AML-193 (cell line): ENCODE results near the gene CHRNE.

ENCODE experiments used
- DNase-seq, 2 experiments: peaks; one replicate each; lab custom pipeline; 2025; lab: John Stamatoyannopoulos, UW

CHRNE gene

DNA sequence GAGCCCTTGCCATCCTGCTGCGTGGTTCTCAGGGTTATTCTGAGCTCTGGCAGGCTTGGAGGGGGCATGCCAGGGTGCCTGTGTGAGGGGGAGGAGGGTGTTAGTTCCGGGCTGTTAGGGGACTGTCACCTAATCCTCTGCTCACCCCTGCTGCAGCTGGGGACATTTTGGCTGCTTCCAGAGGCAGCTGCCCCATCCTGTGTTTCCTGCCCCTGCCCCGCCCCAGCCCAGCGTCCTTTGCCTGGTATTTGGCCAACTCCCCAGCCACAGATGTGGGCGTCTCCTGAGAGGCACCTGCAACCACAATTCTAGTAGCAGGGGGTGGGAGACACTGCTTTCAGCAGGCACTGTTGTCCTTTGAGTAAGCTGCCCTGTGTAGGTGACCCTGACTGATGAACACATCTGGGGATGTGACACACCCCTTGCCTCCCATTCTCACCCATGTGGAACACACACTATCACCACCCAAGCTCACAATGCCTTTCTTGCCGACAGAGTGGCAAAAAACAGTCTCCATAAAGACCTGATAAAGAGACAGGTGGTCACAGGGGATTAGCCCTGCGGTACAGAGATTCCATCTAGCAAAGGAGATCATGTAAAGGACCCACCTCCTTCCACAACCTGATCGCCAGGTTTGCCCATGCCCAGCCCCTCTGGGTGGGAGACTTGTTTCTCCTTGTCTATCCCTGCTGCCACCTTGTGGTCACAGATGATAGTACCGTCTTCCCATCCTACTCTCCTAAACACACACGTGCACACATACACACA lies at the start of gene CHRNE:
TSS of gene CHRNE (minus strand) at position 48 of the 768 bp plus-strand sequence. CDS start at position 13, 35 bp downstream.
- peak; percentile 11 to 15 for DNase-seq

DNA sequence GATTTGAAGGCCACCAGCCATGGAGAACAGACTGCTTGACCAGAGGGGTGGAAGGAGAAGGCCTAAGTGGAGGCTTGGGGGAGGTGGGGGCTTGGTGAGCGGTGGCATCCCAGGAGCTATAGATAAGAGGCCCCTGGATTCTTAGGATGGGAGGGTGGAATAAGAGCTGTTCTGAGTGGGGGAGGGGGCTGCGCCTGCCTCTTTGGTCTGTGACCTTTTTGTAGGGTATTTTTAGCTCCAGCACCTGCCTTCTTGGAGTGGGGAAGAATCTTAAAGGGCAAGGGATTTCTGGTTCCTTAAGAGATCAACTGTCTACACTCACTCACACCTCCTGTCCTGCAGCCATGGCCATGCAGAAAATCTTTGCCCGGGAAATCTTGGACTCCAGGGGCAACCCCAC lies 48.6 kb upstream of the CHRNE start:
- DNase-seq = no peak

DNA sequence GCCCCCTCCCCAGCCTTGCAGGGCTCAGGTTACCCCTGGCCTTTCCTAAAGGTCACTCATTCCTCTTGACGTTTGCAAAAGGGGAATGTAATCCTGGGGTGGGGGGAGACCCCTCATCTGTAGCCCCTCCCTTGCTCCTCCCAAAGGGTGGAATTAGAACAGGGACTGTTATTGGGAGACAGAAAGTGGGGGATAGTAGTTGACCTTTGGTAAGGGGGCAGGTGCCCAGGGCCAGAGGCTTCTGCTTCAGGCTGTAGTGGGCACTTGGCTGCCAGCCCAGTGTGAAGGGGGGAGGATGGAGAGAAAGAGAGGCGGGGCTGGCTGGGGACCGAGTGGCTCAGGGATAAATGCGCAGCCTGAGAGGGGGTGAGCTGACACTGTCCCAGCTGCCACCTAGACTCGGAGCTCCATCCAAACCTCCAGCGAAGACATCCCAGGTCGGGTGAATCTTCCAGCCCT lies 47.9 kb upstream of the CHRNE start, which contains the start of gene ENO3:
TSS of gene ENO3 (plus strand) at position 374 of the 459 bp plus-strand sequence. CDS start 711 bp downstream, outside the sequence.
- DNase-seq = no peak

DNA sequence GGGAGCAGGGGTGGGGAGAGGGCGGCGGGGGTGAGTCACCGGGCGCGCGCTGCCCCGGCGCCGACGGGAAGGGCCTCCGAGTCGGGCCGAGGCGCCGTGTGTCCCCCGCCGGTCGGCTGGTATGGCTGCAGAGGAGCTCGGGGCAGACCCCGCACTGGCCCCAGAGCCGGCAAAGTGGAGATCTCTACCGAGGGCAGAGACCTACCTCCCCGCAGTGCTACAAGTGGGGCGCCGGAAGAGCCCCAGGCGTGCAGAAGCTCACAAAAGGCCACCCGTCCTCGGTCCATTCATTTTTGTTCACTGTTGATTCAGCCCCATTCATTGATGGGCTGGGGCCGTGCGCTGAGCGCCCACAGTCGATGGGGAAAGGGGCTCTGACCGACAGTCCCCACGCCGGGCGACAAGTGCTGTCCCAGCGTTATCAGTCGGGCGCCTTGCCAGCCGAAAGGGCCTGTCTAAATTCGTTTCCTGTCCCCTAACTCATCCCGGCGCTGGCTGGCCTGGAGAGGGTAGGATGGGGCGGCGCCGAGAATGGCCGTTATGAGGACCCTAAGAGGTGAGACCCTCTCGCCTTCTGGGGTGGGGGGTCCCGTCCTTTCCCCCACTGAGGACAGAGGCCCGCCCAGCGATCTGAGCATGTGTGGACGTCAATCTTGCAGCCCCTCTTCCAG lies 47.3 kb upstream of the CHRNE start:
- DNase-seq = no peak

DNA sequence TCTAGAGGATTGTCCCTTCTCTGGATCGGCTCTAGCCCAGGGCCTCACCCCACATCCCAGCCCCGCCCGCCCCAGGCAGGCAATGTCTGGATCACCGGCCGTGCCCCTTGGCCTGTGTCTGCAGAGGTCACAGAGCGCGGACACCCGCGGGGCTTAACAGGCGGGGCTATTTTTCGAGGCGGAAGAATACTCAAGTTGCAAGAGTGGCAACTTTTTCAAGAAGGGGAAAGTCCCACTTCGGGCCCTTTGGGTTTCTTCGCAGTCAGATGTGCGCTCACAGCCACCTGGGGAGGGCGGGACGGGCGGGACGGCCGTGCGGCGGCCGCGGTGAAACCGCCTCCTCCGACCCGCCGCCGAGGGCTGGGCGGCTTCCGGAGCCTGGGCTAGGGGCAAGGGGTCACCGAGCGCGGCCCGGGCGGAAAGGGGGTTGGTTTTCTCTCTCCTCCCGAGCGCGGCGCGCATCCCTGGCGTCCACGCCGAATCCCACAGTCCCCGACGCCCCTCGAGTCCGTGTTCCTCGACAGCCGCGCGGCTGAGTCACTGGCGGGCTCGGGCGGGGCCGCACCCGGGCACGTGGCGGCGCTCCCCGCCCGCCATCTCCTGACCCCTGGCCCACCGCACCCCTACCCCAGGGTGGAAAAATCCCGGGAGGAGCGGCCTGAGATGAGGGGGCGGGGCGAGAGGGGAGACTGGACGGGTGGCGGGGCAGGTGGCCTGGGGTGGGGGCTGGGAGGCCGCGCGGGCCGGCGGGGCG lies 46.6 kb upstream of the CHRNE start:
- DNase-seq = peak in 1 of 2 experiments; percentile 15

DNA sequence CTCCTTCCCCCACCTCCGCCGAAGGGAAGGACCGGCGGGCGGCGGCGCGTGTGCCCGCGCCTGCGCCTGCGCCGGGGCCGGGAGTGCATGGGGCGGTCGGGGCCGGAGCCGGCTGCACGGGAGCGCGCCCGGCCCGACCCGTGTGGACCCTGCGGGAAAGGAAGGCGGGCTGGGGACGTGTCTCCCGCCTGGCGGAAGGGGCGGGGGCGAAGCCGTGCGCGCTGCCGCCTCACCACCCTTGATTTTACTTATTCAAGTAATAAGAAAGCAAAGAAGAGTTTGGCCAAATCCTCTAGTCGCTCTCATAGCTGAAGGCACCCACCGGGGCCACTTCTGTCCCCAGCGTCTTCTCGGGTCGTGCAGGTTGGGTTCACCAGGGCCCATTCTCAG lies 46.0 kb upstream of the CHRNE start:
- peak in 1 of 2 experiments; percentile 67 for DNase-seq

DNA sequence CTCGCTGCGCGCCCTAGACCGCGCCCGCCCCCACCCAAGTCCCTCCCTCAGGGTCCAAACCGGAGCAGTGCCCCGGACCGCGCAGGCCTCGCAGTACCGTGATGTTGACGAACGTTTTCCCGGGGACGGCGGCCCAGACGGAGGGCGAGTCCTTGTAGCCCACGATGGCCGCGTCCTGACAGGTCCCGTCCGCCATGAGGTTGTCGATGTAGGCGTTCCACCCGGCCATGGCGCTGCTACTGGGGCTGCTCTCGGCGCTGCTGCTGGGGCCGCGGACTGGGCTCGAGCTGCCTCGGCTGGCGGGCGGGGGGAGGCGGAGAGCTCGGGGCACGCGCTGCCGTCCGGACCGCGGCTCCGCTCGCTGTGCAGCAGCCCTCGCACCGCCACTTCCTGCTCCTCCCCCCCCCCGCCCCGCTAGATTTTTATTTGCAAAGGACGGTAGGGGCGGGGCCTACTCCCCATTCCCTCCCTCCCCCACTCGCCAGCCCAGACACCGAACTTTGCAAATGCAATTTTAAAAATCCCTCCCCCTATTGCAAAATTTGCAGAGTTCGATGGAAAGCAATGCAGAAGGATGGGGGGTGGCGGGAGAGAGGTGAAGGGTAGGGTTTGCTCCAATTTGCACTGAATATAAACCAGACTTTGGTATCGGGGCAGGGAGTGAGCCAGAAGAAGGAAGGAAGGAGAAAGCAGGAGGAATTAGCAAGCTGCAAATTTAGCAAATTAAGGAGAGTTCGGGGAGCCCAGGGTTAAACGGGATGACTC lies 45.5 kb upstream of the CHRNE start, which contains the start of gene PFN1:
TSS of gene PFN1 (minus strand) at position 365 of the 765 bp plus-strand sequence. CDS start at position 229, 136 bp downstream.
- DNase-seq = peak; percentile 67 to 75

DNA sequence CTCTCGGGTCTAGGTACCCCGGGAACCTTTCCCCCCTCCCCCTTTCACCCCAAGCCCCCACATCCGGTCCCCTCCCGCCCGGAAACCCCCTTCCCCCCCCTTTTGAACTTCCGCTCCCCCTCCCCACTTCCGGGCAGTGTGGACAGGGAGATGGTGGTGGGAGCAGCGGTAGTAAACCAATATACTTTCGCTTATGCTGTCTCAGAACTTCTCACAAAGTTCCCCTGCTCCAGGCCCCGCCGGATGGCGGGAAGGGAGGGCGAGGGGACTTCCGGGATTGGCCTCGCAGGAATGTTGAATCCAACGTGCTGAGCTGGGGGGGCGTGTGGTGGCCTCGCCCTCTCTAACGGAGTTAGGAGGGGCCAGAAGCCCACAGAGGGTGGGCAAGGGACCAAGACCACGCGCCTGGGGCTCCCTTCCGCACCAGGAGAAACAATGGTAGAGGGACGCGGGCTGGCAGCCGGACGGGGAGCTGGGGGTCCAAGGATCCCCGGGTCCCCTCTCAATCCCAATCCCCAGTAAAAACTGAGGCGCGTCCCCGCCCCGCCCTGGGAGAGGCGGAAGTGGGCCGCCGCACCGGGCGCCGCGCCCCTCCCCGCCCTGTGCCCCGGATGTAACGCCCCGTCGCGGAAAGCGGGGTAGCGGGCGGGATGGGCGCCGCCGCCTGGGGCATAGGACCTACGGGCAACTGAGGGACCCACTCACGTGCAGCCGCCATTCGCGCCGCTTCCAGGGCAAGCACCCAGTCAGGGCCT lies 44.7 kb upstream of the CHRNE start:
- DNase-seq = no peak

DNA sequence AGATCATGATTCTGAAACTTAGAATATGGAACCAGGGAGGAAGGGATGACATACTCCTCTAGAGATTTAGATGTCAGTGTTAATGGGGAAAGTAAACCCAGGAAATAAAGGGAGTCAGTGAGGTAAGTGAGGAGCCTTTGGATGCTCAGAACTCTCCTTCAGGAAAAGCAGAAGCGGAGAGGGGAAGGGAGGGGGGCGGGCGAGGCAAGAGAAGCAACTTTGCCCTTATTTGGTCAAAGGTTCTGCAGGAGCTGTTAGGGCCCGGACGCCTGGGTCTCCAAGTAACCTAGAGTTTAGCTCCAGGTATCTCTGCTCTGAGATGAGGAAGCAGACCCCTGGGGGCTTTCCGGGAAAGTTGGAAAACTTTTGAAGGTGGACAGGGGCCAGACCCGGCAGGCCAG lies 44.1 kb upstream of the CHRNE start:
- DNase-seq = peak; percentile 34 to 38

DNA sequence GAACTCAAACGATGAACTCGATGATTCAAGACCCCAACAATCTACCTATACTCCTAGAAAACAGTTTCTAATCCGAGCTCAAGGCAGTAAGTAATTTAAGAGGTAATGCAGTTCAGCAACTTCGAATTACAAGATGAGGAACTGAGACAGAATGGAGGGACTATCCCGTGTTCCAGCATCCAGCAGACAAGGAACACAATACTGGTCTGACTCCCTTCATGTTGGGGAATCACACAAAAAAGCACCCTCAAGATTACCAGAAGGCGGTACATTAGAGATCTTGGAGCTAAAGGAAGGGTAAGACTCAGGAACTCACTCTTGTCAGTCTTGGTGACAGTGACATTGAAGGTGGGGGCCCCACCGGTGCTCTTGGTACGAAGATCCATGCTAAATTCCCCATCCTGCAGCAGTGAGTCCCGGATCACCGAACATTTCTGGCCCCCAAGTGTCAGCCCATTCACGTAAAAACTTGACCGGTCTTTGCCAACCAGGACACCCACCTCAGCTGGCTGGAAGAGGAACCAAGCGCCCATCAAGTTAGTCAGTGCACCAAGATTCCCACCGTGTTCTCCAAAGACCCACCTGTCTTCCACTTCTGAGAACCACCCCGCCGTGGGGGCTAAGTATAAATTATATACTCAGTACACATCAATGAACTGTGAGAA lies 43.5 kb upstream of the CHRNE start:
- DNase-seq = no peak

DNA sequence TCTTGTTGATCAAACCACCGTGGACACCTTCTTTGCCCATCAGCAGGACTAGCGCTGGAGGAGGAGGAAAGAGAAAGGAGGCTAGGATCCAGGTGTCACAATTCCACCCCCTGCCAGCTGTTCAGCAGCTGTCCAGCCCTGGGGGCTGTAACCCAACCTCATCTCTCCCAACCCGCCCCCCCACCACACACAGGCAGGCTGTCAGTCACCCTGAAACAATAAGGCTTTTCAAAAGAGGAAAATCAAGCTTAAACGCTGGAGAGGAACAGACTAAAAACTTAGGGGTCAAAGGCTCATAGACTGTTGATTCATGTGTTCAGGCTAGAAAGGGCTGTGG lies 43.0 kb upstream of the CHRNE start:
- DNase-seq = no peak

DNA sequence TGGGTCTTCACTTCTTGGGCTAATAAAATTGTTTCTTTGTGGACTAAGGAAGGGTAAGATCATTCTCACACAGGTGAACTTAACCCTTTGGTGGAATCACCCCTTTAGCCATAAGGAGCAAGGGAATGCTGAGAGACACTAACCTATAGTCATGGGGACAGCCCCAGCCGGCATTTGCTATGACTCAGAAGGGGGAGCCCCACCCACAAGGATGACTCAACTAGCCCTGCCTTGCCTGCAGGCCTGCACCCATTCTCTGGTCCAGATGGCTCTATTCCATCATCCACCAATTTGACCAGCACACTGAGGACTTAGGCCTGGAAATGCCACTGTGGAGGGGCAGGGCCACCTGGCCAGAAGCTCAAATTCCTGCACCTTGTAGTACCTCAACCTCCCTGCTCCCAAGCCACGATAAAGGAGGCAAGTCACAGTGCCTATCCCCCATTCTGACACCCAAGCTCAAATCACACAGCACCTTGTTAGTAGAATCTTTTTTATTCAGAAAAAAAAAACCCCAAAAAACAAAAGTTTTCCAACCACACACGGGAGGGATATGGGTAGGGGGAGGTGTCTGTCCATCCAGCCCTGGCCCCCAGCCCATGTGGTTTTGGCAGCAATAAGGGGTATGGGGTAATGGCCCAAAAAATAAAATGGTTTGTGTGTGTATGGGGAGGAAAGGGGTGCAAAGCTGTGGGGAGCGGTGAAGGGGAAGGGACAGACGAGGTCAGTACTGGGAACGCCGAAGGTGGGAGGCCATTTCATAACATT lies 42.5 kb upstream of the CHRNE start:
- peak; percentile 27 for DNase-seq

DNA sequence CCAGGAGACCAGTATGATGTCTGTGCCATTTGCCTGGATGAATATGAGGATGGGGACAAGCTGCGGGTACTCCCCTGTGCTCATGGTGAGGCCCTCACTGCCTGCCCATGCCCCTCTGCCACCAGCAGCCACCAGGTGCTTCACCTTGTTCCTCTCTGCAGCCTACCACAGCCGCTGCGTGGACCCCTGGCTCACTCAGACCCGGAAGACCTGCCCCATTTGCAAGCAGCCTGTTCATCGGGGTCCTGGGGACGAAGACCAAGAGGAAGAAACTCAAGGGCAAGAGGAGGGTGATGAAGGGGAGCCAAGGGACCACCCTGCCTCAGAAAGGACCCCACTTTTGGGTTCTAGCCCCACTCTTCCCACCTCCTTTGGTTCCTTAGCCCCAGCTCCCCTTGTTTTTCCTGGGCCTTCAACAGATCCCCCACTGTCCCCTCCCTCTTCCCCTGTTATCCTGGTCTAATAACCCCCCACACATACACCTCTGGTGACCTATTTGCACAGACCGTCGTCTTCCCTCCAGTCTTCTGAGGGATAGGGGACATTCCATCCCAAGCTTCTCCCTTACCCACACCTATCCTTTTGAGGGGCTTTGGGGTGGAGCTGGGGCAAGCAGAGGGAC lies 41.8 kb upstream of the CHRNE start:
- DNase-seq = no peak

DNA sequence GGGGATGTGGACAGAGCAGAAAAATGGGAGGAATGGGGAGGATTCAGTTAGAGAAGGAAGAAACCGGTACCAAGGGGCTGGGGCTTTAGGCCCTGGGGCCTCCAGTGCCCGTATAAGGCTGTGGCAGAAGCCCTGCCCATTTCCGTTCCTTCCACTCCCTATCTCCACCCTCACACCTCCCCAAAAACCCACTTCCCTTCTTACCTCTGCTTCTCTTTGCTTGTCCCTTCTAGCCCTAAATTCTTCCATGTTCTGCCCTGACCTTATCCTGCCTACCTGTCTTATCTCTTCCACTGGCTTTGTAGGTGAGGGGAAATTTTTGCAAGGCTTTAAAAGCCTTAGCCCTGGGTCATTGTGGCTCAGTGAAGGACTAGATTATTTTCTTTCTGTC lies 41.3 kb upstream of the CHRNE start:
- DNase-seq = peak; percentile 11 to 41

DNA sequence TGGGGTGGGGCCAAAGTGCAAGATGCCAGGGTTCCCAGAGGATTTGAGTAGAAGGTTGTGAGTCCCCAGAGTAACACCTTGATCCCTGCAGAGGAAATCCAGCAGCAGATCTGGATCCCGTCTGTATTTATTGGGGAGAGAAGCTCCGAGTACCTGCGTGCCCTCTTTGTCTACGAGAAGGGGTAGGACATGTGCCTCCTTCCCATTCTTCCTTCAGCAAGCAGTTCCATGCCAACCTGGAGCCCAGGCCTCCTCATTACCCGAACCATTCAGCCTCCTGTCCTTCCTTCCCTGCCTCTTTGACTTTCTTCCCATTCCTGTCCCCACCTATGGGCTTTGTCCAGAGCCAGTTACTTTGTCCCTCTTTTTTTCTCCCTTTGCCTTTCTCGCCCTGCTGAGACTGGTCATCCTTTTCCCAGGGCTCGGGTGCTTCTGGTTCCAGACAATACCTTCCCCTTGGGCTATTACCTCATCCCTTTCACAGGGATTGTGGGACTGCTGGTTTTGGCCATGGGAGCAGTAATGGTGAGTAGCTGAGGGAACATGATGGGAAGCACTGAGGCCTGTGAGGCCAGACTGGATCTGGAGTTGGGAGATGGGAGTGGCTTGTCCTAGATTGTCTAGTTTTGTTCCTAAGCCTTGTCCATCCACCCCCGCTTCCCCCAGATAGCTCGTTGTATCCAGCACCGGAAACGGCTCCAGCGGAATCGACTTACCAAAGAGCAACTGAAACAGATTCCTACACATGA lies 40.0 kb upstream of the CHRNE start:
- DNase-seq = no peak

DNA sequence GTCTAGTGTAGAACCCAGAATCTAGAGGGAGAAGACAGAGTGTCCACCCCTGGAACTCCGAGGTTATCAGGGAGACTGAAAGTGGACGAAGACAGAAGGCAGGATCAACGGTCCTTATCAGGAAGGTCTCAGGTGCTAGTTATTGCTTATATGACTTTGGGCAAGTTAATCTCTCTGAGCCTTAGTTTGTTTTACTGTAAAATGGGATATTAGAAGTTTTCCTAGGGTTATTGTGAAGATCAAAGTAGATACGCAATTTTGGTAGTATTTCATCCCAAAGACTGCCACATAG lies 38.4 kb upstream of the CHRNE start:
- no peak for DNase-seq

DNA sequence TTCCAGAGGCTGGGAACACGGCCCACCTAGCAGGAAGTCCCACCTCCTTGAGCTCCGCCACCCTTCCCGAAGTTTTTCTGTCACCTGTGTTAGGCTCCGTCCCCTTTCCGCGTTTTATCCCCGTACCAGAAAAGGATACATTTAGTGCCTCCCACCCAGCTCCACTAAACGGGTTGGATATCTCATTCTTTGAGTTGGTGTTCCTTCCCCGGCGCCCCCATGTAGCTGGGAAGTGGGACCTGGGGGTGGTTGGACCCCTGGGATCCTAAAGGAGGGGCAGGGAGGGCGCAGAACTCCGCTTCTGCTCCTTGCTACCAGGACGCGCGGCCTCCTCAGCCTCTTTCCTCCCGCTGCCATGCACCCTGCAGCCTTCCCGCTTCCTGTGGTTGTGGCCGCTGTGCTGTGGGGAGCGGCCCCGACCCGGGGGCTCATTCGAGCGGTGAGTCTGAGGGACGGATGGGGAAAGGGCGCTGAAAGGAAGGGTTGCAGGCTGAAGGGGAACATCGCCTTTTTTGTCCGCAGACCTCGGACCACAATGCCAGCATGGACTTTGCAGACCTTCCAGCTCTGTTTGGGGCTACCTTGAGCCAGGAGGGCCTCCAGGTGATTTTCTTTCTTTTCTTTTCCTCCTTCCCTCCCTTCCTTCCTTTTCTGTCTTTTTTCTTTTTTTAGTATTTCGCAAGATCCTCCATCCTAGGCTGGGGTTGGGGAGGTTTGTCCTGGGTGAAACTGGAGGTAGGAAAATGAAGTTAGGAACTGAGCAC lies 37.8 kb upstream of the CHRNE start:
- no peak for DNase-seq
